ENCODE measurements around the gene TBX4. TPM values are rescaled to one million over a fixed set of nuclear protein-coding genes. Genes with fewer than 3 reads are reported as not detected.
A peak's percentile ranks its signal among the peaks of the same experiment; 100 is the strongest.

TBX4 gene
- total RNA-seq, 2 donors from 2014 or later = not detected

- 86 to 89% methylated on average over 5 of the region's 5 CpGs for WGBS, 2 experiments (ENCODE audit: insufficient coverage in 1 of 2, insufficient read length in 1 of 2)
- no peaks in the 10 kb centered on the region for H3K9me3 Mint-ChIP-seq
- H3K27me3 ChIP-seq (ENCODE audit: control insufficient read depth, insufficient read depth, low read length, poor library complexity, severe bottlenecking) = peaks cover 74% of the 10 kb centered on the region
Measured at GRCh38 chr17:61414936-61415251, 37.3 kb upstream of the TBX4 start.

GRCh38 chr17:61415374-61416210 lies 36.6 kb upstream of the TBX4 start:
- TF ChIP-seq, protein P1, sequence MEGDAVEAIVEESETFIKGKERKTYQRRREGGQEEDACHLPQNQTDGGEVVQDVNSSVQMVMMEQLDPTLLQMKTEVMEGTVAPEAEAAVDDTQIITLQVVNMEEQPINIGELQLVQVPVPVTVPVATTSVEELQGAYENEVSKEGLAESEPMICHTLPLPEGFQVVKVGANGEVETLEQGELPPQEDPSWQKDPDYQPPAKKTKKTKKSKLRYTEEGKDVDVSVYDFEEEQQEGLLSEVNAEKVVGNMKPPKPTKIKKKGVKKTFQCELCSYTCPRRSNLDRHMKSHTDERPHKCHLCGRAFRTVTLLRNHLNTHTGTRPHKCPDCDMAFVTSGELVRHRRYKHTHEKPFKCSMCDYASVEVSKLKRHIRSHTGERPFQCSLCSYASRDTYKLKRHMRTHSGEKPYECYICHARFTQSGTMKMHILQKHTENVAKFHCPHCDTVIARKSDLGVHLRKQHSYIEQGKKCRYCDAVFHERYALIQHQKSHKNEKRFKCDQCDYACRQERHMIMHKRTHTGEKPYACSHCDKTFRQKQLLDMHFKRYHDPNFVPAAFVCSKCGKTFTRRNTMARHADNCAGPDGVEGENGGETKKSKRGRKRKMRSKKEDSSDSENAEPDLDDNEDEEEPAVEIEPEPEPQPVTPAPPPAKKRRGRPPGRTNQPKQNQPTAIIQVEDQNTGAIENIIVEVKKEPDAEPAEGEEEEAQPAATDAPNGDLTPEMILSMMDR (conservative IDR thresholded peaks at IDR 0.05) = no peak
- 85 to 100% methylated on average over 3 to 6 of the region's 6 CpGs for WGBS, 2 experiments (ENCODE audit: insufficient coverage in 1 of 2, insufficient read length in 1 of 2)
- Histone ChIP-seq H3K4me1 (ENCODE audit: control insufficient read depth, insufficient read depth, low read length) (no peaks in the 10 kb centered on the region), H3K9ac (ENCODE audit: extremely low read depth, low read length, poor library complexity, severe bottlenecking) (no peak overlapping the region), H3K27ac (ENCODE audit: low read depth, low read length) (no peak overlapping the region), H3K27me3 (ENCODE audit: control insufficient read depth, insufficient read depth, low read length, poor library complexity, severe bottlenecking) (peaks cover 67% of the 10 kb centered on the region), H3K9me3 (ENCODE audit: control insufficient read depth, low read length) (no peaks in the 10 kb centered on the region), H3K4me3 (ENCODE audit: low read length) (no peak overlapping the region), H3K36me3 (ENCODE audit: control insufficient read depth, insufficient read depth, low read length) (no peaks in the 10 kb centered on the region)
- no peak overlapping the region for H3K4me3 Mint-ChIP-seq
- no peaks in the 10 kb centered on the region for H3K9me3 Mint-ChIP-seq
- H3K27me3 Mint-ChIP-seq (ENCODE audit: insufficient read depth) = peaks cover 65% of the 10 kb centered on the region
- no peak overlapping the region for H3K27ac Mint-ChIP-seq
- peak; percentile 56 for DNase-seq
- no peaks in the 10 kb centered on the region for H3K36me3 Mint-ChIP-seq (ENCODE audit: low read depth)
- H3K4me1 Mint-ChIP-seq = peaks cover 4% of the 10 kb centered on the region

More at GRCh38 chr17:61414936-61415251, 37.3 kb upstream of the TBX4 start:
- no peaks in the 10 kb centered on the region for H3K9me3 ChIP-seq (ENCODE audit: control insufficient read depth, low read length)
- Mint-ChIP-seq H3K4me1 (peaks cover 8% of the 10 kb centered on the region), H3K36me3 (ENCODE audit: low read depth) (no peaks in the 10 kb centered on the region), H3K27me3 (ENCODE audit: insufficient read depth) (peaks cover 69% of the 10 kb centered on the region), H3K4me3 (no peak overlapping the region), H3K27ac (no peak overlapping the region)
- TF ChIP-seq, protein P1 (conservative IDR thresholded peaks at IDR 0.05) = no peak
- no peak overlapping the region for H3K27ac ChIP-seq (ENCODE audit: low read depth, low read length)
- H3K4me3 ChIP-seq (ENCODE audit: low read length) = no peak overlapping the region
- no peaks in the 10 kb centered on the region for H3K36me3 ChIP-seq (ENCODE audit: control insufficient read depth, insufficient read depth, low read length)
- no peaks in the 10 kb centered on the region for H3K4me1 ChIP-seq (ENCODE audit: control insufficient read depth, insufficient read depth, low read length)
- DNase-seq = peak; percentile 38
- H3K9ac ChIP-seq (ENCODE audit: extremely low read depth, low read length, poor library complexity, severe bottlenecking) = no peak overlapping the region

DNA sequence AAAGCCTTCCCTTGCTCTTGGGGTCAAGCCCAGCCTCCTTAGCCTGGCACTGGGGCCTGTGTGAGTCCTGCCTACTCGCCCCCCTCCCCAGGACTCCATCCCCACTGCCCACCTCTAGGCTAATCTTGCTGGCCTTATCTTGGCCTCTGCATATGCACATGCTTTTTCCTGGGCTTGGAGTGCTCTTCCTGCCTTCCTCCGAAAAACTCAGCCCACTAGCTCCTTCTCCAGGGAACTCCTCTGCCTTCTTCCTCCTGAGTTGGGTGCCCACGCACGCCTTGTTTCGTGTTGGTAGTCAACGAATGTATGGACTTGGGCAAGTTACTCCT lies 36.0 kb upstream of the TBX4 start:
- Mint-ChIP-seq H3K9me3 (no peaks in the 10 kb centered on the region), H3K36me3 (ENCODE audit: low read depth) (no peaks in the 10 kb centered on the region), H3K27me3 (ENCODE audit: insufficient read depth) (peaks cover 66% of the 10 kb centered on the region), H3K27ac (no peak overlapping the region), H3K4me1 (peaks cover 4% of the 10 kb centered on the region), H3K4me3 (peak overlapping the region; percentile 44)
- Histone ChIP-seq H3K4me3 (ENCODE audit: low read length) (no peak overlapping the region), H3K27ac (ENCODE audit: low read depth, low read length) (no peak overlapping the region), H3K4me1 (ENCODE audit: control insufficient read depth, insufficient read depth, low read length) (no peaks in the 10 kb centered on the region), H3K9me3 (ENCODE audit: control insufficient read depth, low read length) (no peaks in the 10 kb centered on the region), H3K27me3 (ENCODE audit: control insufficient read depth, insufficient read depth, low read length, poor library complexity, severe bottlenecking) (peaks cover 67% of the 10 kb centered on the region), H3K36me3 (ENCODE audit: control insufficient read depth, insufficient read depth, low read length) (no peaks in the 10 kb centered on the region), H3K9ac (ENCODE audit: extremely low read depth, low read length, poor library complexity, severe bottlenecking) (no peak overlapping the region)
- no peak for DNase-seq
- WGBS, 2 experiments (ENCODE audit: insufficient coverage in 1 of 2, insufficient read length in 1 of 2) = 77 to 78% methylated on average over 5 to 6 of the region's 6 CpGs
- TF ChIP-seq, protein P1 (conservative IDR thresholded peaks at IDR 0.05) = no peak

Measured in endodermal cell (in vitro differentiated cells).